Left lung (tissue), 10 donors: ENCODE measurements around the gene UFSP2. TPM values are rescaled to one million over a fixed set of nuclear protein-coding genes. Genes with fewer than 3 reads are reported as not detected.

Experiments used
- ATAC-seq: fragments of 200-7000 bp; cut with Tn5 transposase; one replicate; pipeline ENCODE4 v1.9.1; 2020; ENCODE audit warnings: moderate library complexity
- DNase-seq, 4 donors: peaks; one replicate each; pipeline ENCODE4 v3.0.0-alpha.2; 2013 to 2020
- H3K27ac ChIP-seq, 2 donors: fragments of 200-600 bp; sonication (generic) in 1 of 2; one replicate each; pipeline versions ENCODE4 v1.5.0 to v1.8.0; 2020 to 2021
- H3K27me3 ChIP-seq, 2 donors: fragments of 200-600 bp; sonication (generic) in 1 of 2; one replicate each; pipeline versions ENCODE4 v1.5.0 to v1.8.0; 2020 to 2021
- H3K36me3 ChIP-seq, 2 donors: fragments of 200-600 bp; sonication (generic) in 1 of 2; one replicate each; pipeline versions ENCODE4 v1.5.0 to v1.8.0; 2020 to 2021
- H3K4me1 ChIP-seq, 2 donors: fragments of 200-600 bp; one replicate each; pipeline ENCODE4 v1.8.0; 2021
- H3K4me3 ChIP-seq, 2 donors: fragments of 200-600 bp; sonication (generic) in 1 of 2; one replicate each; pipeline versions ENCODE4 v1.5.0 to v1.8.0; 2020 to 2021; ENCODE audit warnings: mild to moderate bottlenecking in 1 of 2
- H3K9me3 ChIP-seq, 2 donors: fragments of 200-600 bp; sonication (generic) in 1 of 2; one replicate each; pipeline versions ENCODE4 v1.5.0 to v1.8.0; 2020 to 2021
- CTCF ChIP-seq, 2 donors: fragments of 200-600 bp; sonication (generic) in 1 of 2; IDR thresholded peaks; one replicate each; pipeline versions ENCODE4 v1.5.0 to v1.8.0; 2021; ENCODE audit warnings: antibody characterized with exemption in 2 of 2
- intact Hi-C, 2 donors: fragments of 100-400 bp; cut with DNase I; formaldehyde crosslinking; loops; one replicate each; pipeline versions ENCODE4 v1.11.2 to v1.14.2; 2022
- polyA plus RNA-seq, 6 donors: library from polyadenylated mRNA; unstranded; fragments of 120-200 nt; gene quantifications; one replicate each; pipeline ENCODE4 v1.2.1, GENCODE V29; 2013; ENCODE audit not compliant: insufficient read length in 6 of 6
- total RNA-seq, 2 donors: library from RNA; stranded (reverse); fragmentation: NEBNext Ultra II Directional; extraction: Animal tissue kit (Norgen Biotek cat#: 25700); gene quantifications; one replicate each; pipeline ENCODE4 v1.2.1, GENCODE V29; 2021
- donor health status: DM: no; HTN: yes; CAD: no.
- donor health status: DM: no; HTN: no; CAD: no.

Gene UFSP2
- total and polyA plus RNA-seq, 8 donors = 20.1 to 86.5 (median 77.3) TPM

- peak within 1 kb of the TSS; percentile 26 to 50 for H3K27ac ChIP-seq
- peak; percentile 98 for ATAC-seq
- H3K27me3 ChIP-seq = peaks cover 0 to 43% of the 10 kb centered on the region in 2 donors
- intact Hi-C loops = loop anchor here in 1 of 2 donors (10.0 kb wide), 1 partner anchor 123 kb away; no protein-coding TSS in a partner anchor
- no peaks in the 10 kb centered on the region for H3K9me3 ChIP-seq
- H3K4me1 ChIP-seq = peaks cover 0 to 6% of the 10 kb centered on the region in 2 donors
- no peaks in the 10 kb centered on the region for H3K36me3 ChIP-seq
- peak; percentile 49 to 72 for TF ChIP-seq CTCF (IDR thresholded peaks at IDR 0.05)
- DNase-seq = peak; percentile 93 to 98 (median 96)
- H3K4me3 ChIP-seq = peak within 1 kb of the TSS; percentile 70 to 89
Observed at GRCh38 chr4:185471235-185472102, 45.7 kb upstream of the UFSP2 start, which contains the start of gene CCDC110. Gene CCDC110 (minus strand): TSS chr4:185471733. CDS start chr4:185471683, 50 bp downstream.

- ATAC-seq = peak; percentile 29
- DNase-seq = peak in 3 of 4 donors; percentile 58 to 82 (median 67)
- intact Hi-C loops = loop anchor here in 1 of 2 donors (10.0 kb wide), 1 partner anchor 124 kb away; no protein-coding TSS in a partner anchor
Observed at GRCh38 chr4:185470501-185471195, 44.9 kb upstream of the UFSP2 start.

GRCh38 chr4:185469580-185470154 is 43.9 kb upstream of the UFSP2 start:
- Histone ChIP-seq H3K27ac (no peak overlapping the region), H3K9me3 (no peaks in the 10 kb centered on the region), H3K27me3 (peaks cover 0 to 43% of the 10 kb centered on the region in 2 donors), H3K36me3 (no peaks in the 10 kb centered on the region), H3K4me1 (peaks cover 0 to 6% of the 10 kb centered on the region in 2 donors), H3K4me3 (no peak overlapping the region)
- no peak for DNase-seq
- no peak for TF ChIP-seq CTCF (IDR thresholded peaks at IDR 0.05)
- no peak for ATAC-seq
- intact Hi-C loops = loop anchor here in 1 of 2 donors (10.0 kb wide), 1 partner anchor 125 kb away; no protein-coding TSS in a partner anchor

More at GRCh38 chr4:185470501-185471195, 44.9 kb upstream of the UFSP2 start:
- Histone ChIP-seq H3K4me3 (peak overlapping the region; percentile 36 to 50), H3K27ac (peak overlapping the region in 1 of 2 donors; percentile 30), H3K9me3 (no peaks in the 10 kb centered on the region), H3K36me3 (no peaks in the 10 kb centered on the region), H3K27me3 (peaks cover 0 to 43% of the 10 kb centered on the region in 2 donors), H3K4me1 (peaks cover 0 to 6% of the 10 kb centered on the region in 2 donors)
- no peak for TF ChIP-seq CTCF (IDR thresholded peaks at IDR 0.05)

DNA sequence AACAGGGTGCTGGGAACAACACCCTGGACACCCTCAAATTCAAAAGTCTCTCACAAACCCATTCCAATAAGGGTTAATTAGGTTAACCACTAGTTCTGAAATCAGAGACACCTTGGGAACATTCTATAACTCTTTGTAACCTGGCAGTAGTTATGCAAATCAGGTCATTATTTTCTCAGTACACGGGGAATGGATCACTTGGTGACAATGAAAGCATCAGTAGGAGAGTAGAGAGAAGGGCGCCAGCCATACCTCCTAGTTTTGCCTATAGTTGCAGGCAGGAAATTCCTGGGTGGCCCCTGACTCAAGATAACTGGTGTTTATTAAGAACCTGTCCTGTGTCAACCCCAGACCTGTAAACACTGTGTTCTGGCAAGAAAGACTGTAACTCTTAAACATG is 43.2 kb upstream of the UFSP2 start:
- no peak for TF ChIP-seq CTCF (IDR thresholded peaks at IDR 0.05)
- H3K4me3 ChIP-seq = no peak overlapping the region
- peaks cover 0 to 43% of the 10 kb centered on the region in 2 donors for H3K27me3 ChIP-seq
- DNase-seq = no peak
- intact Hi-C loops = no loop called here
- H3K4me1 ChIP-seq = peaks cover 0 to 6% of the 10 kb centered on the region in 2 donors
- H3K27ac ChIP-seq = no peak overlapping the region
- H3K9me3 ChIP-seq = no peaks in the 10 kb centered on the region
- no peaks in the 10 kb centered on the region for H3K36me3 ChIP-seq
- no peak for ATAC-seq
